ENCODE measurements around the gene GPR37L1.

The GPR37L1 gene

GRCh38 chr1:202158810-202159533, 36.3 kb downstream of the GPR37L1 start:
- TF ChIP-seq CTCF (IDR thresholded peaks at IDR 0.05; ENCODE audit: insufficient read depth, low read length, poor library complexity, severe bottlenecking): peak; percentile 61
- Histone ChIP-seq H3K27me3 (replicated peaks; ENCODE audit: control insufficient read depth, insufficient read depth, low read length) (no peaks in the 10 kb centered on the region), H3K4me3 (replicated peaks; ENCODE audit: low read depth, low read length) (peak overlapping the region; percentile 69), H3K36me3 (ENCODE audit: control insufficient read depth, insufficient read depth, low read length) (peaks cover 21% of the 10 kb centered on the region)
- peak; percentile 60 for DNase-seq (ENCODE audit: extremely low read depth, insufficient read length)

GRCh38 chr1:202159534-202160371, 37.0 kb downstream of the GPR37L1 start:
- peak; percentile 76 for DNase-seq (ENCODE audit: extremely low read depth, insufficient read length)
- TF ChIP-seq CTCF (IDR thresholded peaks at IDR 0.05; ENCODE audit: insufficient read depth, low read length, poor library complexity, severe bottlenecking): no peak
- Histone ChIP-seq H3K4me3 (replicated peaks; ENCODE audit: low read depth, low read length) (peak overlapping the region; percentile 69), H3K36me3 (ENCODE audit: control insufficient read depth, insufficient read depth, low read length) (peaks cover 17% of the 10 kb centered on the region), H3K27me3 (replicated peaks; ENCODE audit: control insufficient read depth, insufficient read depth, low read length) (no peaks in the 10 kb centered on the region)

GRCh38 chr1:202160377-202160940, 37.7 kb downstream of the GPR37L1 start, which contains the start of gene PTPN7:
Gene PTPN7, minus strand, starts transcription at chr1:202160602. Its CDS starts 1,200 bp downstream, at chr1:202159402.
- Histone ChIP-seq H3K36me3 (ENCODE audit: control insufficient read depth, insufficient read depth, low read length) (peaks cover 11% of the 10 kb centered on the region), H3K4me3 (replicated peaks; ENCODE audit: low read depth, low read length) (peak within 1 kb of the TSS; percentile 69), H3K27me3 (replicated peaks; ENCODE audit: control insufficient read depth, insufficient read depth, low read length) (no peaks in the 10 kb centered on the region)
- TF ChIP-seq CTCF (IDR thresholded peaks at IDR 0.05; ENCODE audit: insufficient read depth, low read length, poor library complexity, severe bottlenecking): peak; percentile 73
- peak; percentile 81 for DNase-seq (ENCODE audit: extremely low read depth, insufficient read length)

GRCh38 chr1:202161151-202162046, 38.7 kb downstream of the GPR37L1 start:
- DNase-seq (ENCODE audit: extremely low read depth, insufficient read length): peak; percentile 43
- Histone ChIP-seq H3K36me3 (ENCODE audit: control insufficient read depth, insufficient read depth, low read length) (peaks cover 8% of the 10 kb centered on the region), H3K27me3 (replicated peaks; ENCODE audit: control insufficient read depth, insufficient read depth, low read length) (no peaks in the 10 kb centered on the region), H3K4me3 (replicated peaks; ENCODE audit: low read depth, low read length) (peak overlapping the region; percentile 69)
- no peak for TF ChIP-seq CTCF (IDR thresholded peaks at IDR 0.05; ENCODE audit: insufficient read depth, low read length, poor library complexity, severe bottlenecking)

- no peak overlapping the region for H3K4me3 ChIP-seq (replicated peaks; ENCODE audit: low read depth, low read length)
- H3K27me3 ChIP-seq (replicated peaks; ENCODE audit: control insufficient read depth, insufficient read depth, low read length): no peaks in the 10 kb centered on the region
- no peak for TF ChIP-seq CTCF (IDR thresholded peaks at IDR 0.05; ENCODE audit: insufficient read depth, low read length, poor library complexity, severe bottlenecking)
- peaks cover 4% of the 10 kb centered on the region for H3K36me3 ChIP-seq (ENCODE audit: control insufficient read depth, insufficient read depth, low read length)
- peak; percentile 70 for DNase-seq (ENCODE audit: extremely low read depth, insufficient read length)
These were observed 39.3 kb downstream of the GPR37L1 start for GRCh38 chr1:202162047-202162417.

All from GM06990 (cell line).